Epithelial cell of proximal tubule (primary cell): ENCODE results near the gene ATP6V1B1. TPM values are rescaled to one million over a fixed set of nuclear protein-coding genes. Genes with fewer than 3 reads are reported as not detected.

Experiments used
- DNase-seq: peaks from one replicate; pipeline ENCODE4 v3.0.0-alpha.2; 2011; ENCODE audit warnings: low read depth
- H3K4me3 ChIP-seq: 2 replicates; pipeline ENCODE4 v1.5.1; 2011; ENCODE audit warnings: low read depth, mild to moderate bottlenecking, low read length
- total RNA-seq: library from RNA; depleted of rRNA; stranded (reverse); fragments of >200 nt; gene quantifications from 2 replicates; pipeline ENCODE4 v1.2.3, GENCODE V29; 2015
- TF ChIP-seq, protein P1 (sequence below): conservative IDR thresholded peaks from 2 replicates; pipeline ENCODE4 v1.5.1; 2012; ENCODE audit warnings: low read depth, mild to moderate bottlenecking, low read length

The ATP6V1B1 gene
- total RNA-seq, 1 donor from 2014 or later = 0.81 TPM

DNA sequence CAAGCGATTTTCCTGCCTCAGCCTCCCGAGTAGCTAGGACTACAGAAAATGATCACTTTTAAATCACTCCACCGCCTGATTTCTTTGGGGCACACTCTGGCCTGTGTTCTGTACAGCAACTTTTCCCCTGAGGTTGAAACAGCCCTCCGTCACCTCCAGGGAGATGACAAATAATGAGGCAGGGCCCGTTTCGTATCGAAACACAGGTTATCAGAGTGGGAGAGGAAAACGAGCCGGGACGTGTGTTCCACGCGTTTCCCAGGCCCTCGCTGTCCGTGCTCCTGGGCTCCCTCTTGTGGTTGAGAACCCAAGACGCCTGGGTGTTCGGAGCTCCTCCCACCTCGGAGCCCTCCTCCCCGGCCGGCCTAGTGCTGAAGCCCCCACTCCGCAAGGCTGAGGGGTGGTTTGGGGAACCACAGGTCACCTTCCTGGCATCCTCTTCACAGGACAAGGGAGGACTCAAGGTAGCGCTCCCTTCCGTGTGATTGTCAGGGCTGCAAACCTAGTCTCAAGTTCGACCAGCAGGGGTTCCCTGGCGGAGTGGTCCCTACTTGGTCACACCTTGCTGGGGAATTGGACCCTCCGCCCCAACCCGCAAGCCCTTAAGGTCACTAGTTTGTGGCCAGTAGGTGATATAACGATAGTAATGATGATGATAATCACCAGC is 12.8 kb downstream of the ATP6V1B1 start:
- peak overlapping the region; percentile 43 for H3K4me3 ChIP-seq
- TF ChIP-seq, protein P1, sequence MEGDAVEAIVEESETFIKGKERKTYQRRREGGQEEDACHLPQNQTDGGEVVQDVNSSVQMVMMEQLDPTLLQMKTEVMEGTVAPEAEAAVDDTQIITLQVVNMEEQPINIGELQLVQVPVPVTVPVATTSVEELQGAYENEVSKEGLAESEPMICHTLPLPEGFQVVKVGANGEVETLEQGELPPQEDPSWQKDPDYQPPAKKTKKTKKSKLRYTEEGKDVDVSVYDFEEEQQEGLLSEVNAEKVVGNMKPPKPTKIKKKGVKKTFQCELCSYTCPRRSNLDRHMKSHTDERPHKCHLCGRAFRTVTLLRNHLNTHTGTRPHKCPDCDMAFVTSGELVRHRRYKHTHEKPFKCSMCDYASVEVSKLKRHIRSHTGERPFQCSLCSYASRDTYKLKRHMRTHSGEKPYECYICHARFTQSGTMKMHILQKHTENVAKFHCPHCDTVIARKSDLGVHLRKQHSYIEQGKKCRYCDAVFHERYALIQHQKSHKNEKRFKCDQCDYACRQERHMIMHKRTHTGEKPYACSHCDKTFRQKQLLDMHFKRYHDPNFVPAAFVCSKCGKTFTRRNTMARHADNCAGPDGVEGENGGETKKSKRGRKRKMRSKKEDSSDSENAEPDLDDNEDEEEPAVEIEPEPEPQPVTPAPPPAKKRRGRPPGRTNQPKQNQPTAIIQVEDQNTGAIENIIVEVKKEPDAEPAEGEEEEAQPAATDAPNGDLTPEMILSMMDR = peak; percentile 92
- DNase-seq = no peak

DNA sequence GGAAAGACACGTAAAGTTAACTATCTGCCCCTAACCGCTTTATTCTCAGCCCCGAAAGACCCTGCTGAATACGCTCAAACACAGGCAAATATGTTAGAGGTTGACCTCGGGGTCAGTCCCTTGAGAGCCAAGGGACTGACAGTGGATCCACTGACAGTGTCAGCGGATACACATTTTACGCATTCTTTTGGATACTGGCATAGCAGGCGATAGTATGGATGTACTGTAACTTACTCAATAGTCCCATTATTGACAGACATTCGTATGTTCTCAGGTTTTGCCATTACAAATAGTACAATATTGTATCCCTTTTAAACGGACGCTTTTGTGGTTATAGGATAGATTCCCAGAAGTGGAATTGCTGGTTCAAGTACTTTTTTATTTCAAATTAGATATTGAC is 13.4 kb downstream of the ATP6V1B1 start:
- H3K4me3 ChIP-seq = no peak overlapping the region
- TF ChIP-seq, protein P1 = no peak
- no peak for DNase-seq

DNA sequence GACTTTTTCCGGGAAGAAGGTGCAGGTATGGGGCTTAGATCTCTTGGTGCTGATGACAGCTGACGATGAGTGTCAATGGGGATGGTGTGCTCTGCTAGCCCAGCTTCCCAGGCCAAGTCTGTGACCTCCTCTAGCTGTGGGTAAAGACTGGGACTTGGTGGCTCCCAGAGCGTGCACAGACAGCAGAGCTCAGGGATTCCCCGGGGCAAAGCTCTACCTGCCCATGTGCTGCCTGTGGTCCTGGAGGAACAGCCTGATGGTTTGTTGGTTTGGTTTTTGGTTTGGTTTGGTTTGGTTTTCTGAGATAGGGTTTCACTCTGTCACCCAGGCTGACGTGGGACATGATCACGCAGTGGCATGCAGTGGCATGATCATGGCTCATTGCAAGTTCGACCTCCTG is 19.2 kb downstream of the ATP6V1B1 start:
- TF ChIP-seq, protein P1 = no peak
- no peak for DNase-seq
- H3K4me3 ChIP-seq = no peak overlapping the region

- no peak for DNase-seq
- H3K4me3 ChIP-seq = no peak overlapping the region
- TF ChIP-seq, protein P1 = no peak
Observed at GRCh38 chr2:70956141-70956540, 20.4 kb downstream of the ATP6V1B1 start.

- H3K4me3 ChIP-seq = no peak overlapping the region
- TF ChIP-seq, protein P1 = no peak
- no peak for DNase-seq
Observed at GRCh38 chr2:70957798-70958197, 22.1 kb downstream of the ATP6V1B1 start.

- DNase-seq = no peak
- no peak overlapping the region for H3K4me3 ChIP-seq
- TF ChIP-seq, protein P1 = no peak
Observed at GRCh38 chr2:70958759-70959158, 23.1 kb downstream of the ATP6V1B1 start.

GRCh38 chr2:70959271-70959761 is 23.6 kb downstream of the ATP6V1B1 start:
- DNase-seq = no peak
- H3K4me3 ChIP-seq = no peak overlapping the region
- TF ChIP-seq, protein P1 = no peak
